Measurements from ENCODE around the gene SOBP.

SOBP gene

GRCh38 chr6:107443608-107444267 is 46.2 kb upstream of the SOBP start:
- Mint-ChIP-seq H3K9me3 (peaks cover 33% of the 10 kb centered on the region), H3K27ac (no peak overlapping the region), H3K4me3 (no peak overlapping the region), H3K27me3 (ENCODE audit: low read depth, poor library complexity) (peaks cover 9% of the 10 kb centered on the region), H3K4me1 (peaks cover 12% of the 10 kb centered on the region), H3K36me3 (ENCODE audit: low read depth) (peaks cover 37% of the 10 kb centered on the region)
- TF ChIP-seq CTCF (IDR thresholded peaks at IDR 0.05): no peak
- DNase-seq: no peak

- Mint-ChIP-seq H3K4me3 (no peak overlapping the region), H3K27me3 (ENCODE audit: low read depth, poor library complexity) (peaks cover 7% of the 10 kb centered on the region), H3K4me1 (peaks cover 12% of the 10 kb centered on the region), H3K9me3 (peaks cover 39% of the 10 kb centered on the region), H3K27ac (no peak overlapping the region), H3K36me3 (ENCODE audit: low read depth) (peaks cover 42% of the 10 kb centered on the region)
- DNase-seq: no peak
- no peak for TF ChIP-seq CTCF (IDR thresholded peaks at IDR 0.05)
These were observed 45.6 kb upstream of the SOBP start for GRCh38 chr6:107444277-107444676.

DNA sequence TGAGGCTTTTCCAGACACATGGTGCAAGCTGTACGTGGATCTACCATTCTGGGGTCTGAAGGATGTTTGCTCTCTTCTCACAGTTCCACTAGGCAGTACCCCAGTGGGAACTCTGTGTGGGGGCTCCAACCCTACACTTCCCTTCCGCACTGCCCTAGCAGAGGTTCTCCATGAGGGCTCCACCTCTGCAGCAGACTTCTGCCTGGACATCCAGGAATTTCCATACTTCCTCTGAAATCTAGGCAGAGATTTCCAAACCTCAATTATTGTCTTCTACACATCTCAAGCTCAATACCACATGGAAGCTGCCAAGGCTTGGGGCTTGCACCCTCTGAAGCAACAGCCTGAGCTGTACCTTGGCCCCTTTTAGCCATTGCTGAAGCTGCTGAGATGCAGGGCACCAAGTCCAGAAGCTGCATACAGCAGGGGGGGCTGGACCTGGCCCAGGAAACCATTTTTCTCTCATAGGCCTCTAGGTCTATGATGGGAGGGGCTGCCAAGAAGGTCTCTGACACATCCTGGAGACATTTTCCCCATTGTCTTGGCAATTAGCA is 42.2 kb upstream of the SOBP start:
- Mint-ChIP-seq H3K36me3 (ENCODE audit: low read depth) (peaks cover 71% of the 10 kb centered on the region), H3K27ac (no peak overlapping the region), H3K27me3 (ENCODE audit: low read depth, poor library complexity) (peaks cover 3% of the 10 kb centered on the region), H3K4me3 (no peak overlapping the region), H3K9me3 (peaks cover 56% of the 10 kb centered on the region), H3K4me1 (no peaks in the 10 kb centered on the region)
- DNase-seq: no peak
- no peak for TF ChIP-seq CTCF (IDR thresholded peaks at IDR 0.05)

GRCh38 chr6:107448776-107449175 is 41.1 kb upstream of the SOBP start:
- peaks cover 3% of the 10 kb centered on the region for H3K27me3 Mint-ChIP-seq (ENCODE audit: low read depth, poor library complexity)
- H3K27ac Mint-ChIP-seq: no peak overlapping the region
- no peak for DNase-seq
- TF ChIP-seq CTCF (IDR thresholded peaks at IDR 0.05): no peak
- peaks cover 56% of the 10 kb centered on the region for H3K9me3 Mint-ChIP-seq
- no peaks in the 10 kb centered on the region for H3K4me1 Mint-ChIP-seq
- H3K4me3 Mint-ChIP-seq: no peak overlapping the region
- peaks cover 81% of the 10 kb centered on the region for H3K36me3 Mint-ChIP-seq (ENCODE audit: low read depth)

- peak overlapping the region; percentile 91 for H3K4me3 Mint-ChIP-seq
- TF ChIP-seq CTCF (IDR thresholded peaks at IDR 0.05): no peak
- no peak for DNase-seq
These were observed 31.1 kb upstream of the SOBP start for GRCh38 chr6:107458672-107459282.

More at GRCh38 chr6:107458672-107459282, 31.1 kb upstream of the SOBP start:
- Mint-ChIP-seq H3K27me3 (ENCODE audit: low read depth, poor library complexity) (peaks cover 13% of the 10 kb centered on the region), H3K36me3 (ENCODE audit: low read depth) (peaks cover 8% of the 10 kb centered on the region), H3K27ac (peak overlapping the region; percentile 85), H3K9me3 (no peaks in the 10 kb centered on the region), H3K4me1 (peaks cover 24% of the 10 kb centered on the region)

Measured in nephron progenitor cell (in vitro differentiated cells).